H1 (cell line): ENCODE measurements around the gene ZNF320. TPM values are rescaled to one million over a fixed set of nuclear protein-coding genes. Genes with fewer than 3 reads are reported as not detected.

Experiments
- CTCF ChIA-PET: fragments of 300-600 bp; sonication (Branson Sonifier 250); formaldehyde crosslinking; loops from one replicate; lab custom pipeline; 2021; ENCODE audit not compliant: partially characterized antibody; lab: Charles Lee
- POLR2A ChIA-PET: fragments of 300-600 bp; sonication (Branson Sonifier 250); formaldehyde crosslinking; loops from one replicate; lab custom pipeline; 2021; ENCODE audit warnings: inconsistent platforms; ENCODE audit not compliant: partially characterized antibody; lab: Charles Lee
- DNase-seq, 2 experiments: peaks; one replicate each; pipeline versions ENCODE4 v3.0.0 to v3.0.0-alpha.2; 2010 to 2022; ENCODE audit warnings: low spot score in 2 of 2, low read depth in 1 of 2, mixed read lengths in 1 of 2
- FAIRE-seq: peaks from 2 replicates; lab custom pipeline; 2011; peaks lifted over from hg19 to GRCh38; lab: Jason Lieb, UNC
- H2AFZ ChIP-seq: 2 replicates; pipeline ENCODE4 v1.8.1; 2012; ENCODE audit warnings: low read length, inconsistent platforms
- H2AK5ac ChIP-seq: 2 replicates; pipeline ENCODE4 v1.6.1; 2013; ENCODE audit warnings: low read depth, low read length
- H2BK120ac ChIP-seq: replicated peaks from 2 replicates; pipeline ENCODE3; 2013; ENCODE audit warnings: low read depth, low read length, inconsistent platforms
- H2BK12ac ChIP-seq: 2 replicates; pipeline ENCODE4 v1.6.1; 2013; ENCODE audit warnings: low read depth, low read length
- H2BK15ac ChIP-seq: 2 replicates; pipeline ENCODE4 v1.6.1; 2013; ENCODE audit warnings: low read length
- H2BK20ac ChIP-seq: 2 replicates; pipeline ENCODE4 v1.6.1; 2013; ENCODE audit warnings: low read length
- H2BK5ac ChIP-seq: 2 replicates; pipeline ENCODE4 v1.6.1; 2013; ENCODE audit warnings: low read depth, low read length
- H3K14ac ChIP-seq: 2 replicates; pipeline ENCODE4 v1.6.1; 2013; ENCODE audit warnings: inconsistent platforms; ENCODE audit not compliant: insufficient read length
- H3K18ac ChIP-seq: 2 replicates; pipeline ENCODE4 v1.6.1; 2013; ENCODE audit warnings: low read length; ENCODE audit errors: extremely low read depth
- H3K23ac ChIP-seq: 2 replicates; pipeline ENCODE4 v1.6.1; 2013; ENCODE audit warnings: inconsistent platforms; ENCODE audit not compliant: insufficient read length
- H3K23me2 ChIP-seq: 2 replicates; pipeline ENCODE4 v1.6.1; 2013; ENCODE audit warnings: low read depth, low read length
- H3K27ac ChIP-seq: 2 replicates; pipeline ENCODE4 v1.6.1; 2011; ENCODE audit warnings: low read depth, low read length, inconsistent platforms
- H3K27me3 ChIP-seq, 4 experiments: replicated peaks in 1 of 4; 1 replicate in 1 of 4; 2 replicates in 3 of 4; pipeline versions ENCODE4 v1.6.1 to v1.8.1; 2011 to 2013; ENCODE audit warnings: low read length in 3 of 4, mild to moderate bottlenecking in 3 of 4, inconsistent platforms in 2 of 4, mixed read lengths in 2 of 4, moderate library complexity in 1 of 4; ENCODE audit not compliant: control insufficient read depth in 3 of 4, insufficient read depth in 3 of 4; ENCODE audit errors: extremely low read depth in 1 of 4
- H3K36me3 ChIP-seq, 4 experiments: 2 replicates each; pipeline versions ENCODE4 v1.6.1 to v1.8.1; 2011 to 2013; ENCODE audit warnings: mild to moderate bottlenecking in 4 of 4, low read length in 3 of 4, moderate library complexity in 2 of 4, control low read depth in 1 of 4, inconsistent platforms in 1 of 4; ENCODE audit not compliant: insufficient read depth in 4 of 4, control insufficient read depth in 2 of 4
- H3K4ac ChIP-seq: replicated peaks from 2 replicates; pipeline ENCODE3; 2013; ENCODE audit warnings: low read length, low read depth, mixed read lengths, inconsistent platforms; ENCODE audit not compliant: insufficient read length
- H3K4me1 ChIP-seq, 4 experiments: replicated peaks in 1 of 4; 1 replicate in 1 of 4; 2 replicates in 3 of 4; pipeline versions ENCODE4 v1.6.1 to v1.8.1; 2011 to 2013; ENCODE audit warnings: low read length in 3 of 4, inconsistent platforms in 2 of 4, mixed read lengths in 1 of 4; ENCODE audit not compliant: insufficient read depth in 4 of 4, control insufficient read depth in 3 of 4
- H3K4me2 ChIP-seq, 2 experiments: 2 replicates each; pipeline versions ENCODE4 v1.6.1 to v1.8.1; 2011 to 2013; ENCODE audit warnings: low read depth in 2 of 2, low read length in 2 of 2, control low read depth in 1 of 2, inconsistent platforms in 1 of 2, mild to moderate bottlenecking in 1 of 2; ENCODE audit not compliant: insufficient read depth in 1 of 2
- H3K4me3 ChIP-seq, 4 experiments: fragments of 200-600, 300-600 bp in 1 of 4; sonication (generic), shearing (Covaris generic), sonication (Bioruptor Twin) in 1 of 4; 2 replicates each; pipeline versions ENCODE4 v1.5.1 to v1.8.1; 2011 to 2016; ENCODE audit warnings: low read length in 4 of 4, low read depth in 3 of 4, control low read depth in 2 of 4, inconsistent platforms in 2 of 4, mild to moderate bottlenecking in 2 of 4, mixed read lengths in 1 of 4, moderate library complexity in 1 of 4; ENCODE audit not compliant: insufficient read depth in 2 of 4; ENCODE audit errors: extremely low read depth in 1 of 4
- H3K56ac ChIP-seq: replicated peaks from 2 replicates; pipeline ENCODE3; 2013; ENCODE audit warnings: low read depth, mild to moderate bottlenecking, mixed read lengths, low read length, inconsistent platforms; ENCODE audit not compliant: insufficient read length
- H3K79me1 ChIP-seq: 2 replicates; pipeline ENCODE4 v1.6.1; 2013; ENCODE audit warnings: low read depth, low read length, control low read depth
- H3K79me2 ChIP-seq, 2 experiments: 2 replicates each; pipeline versions ENCODE4 v1.6.1 to v1.8.1; 2012 to 2013; ENCODE audit warnings: low read length in 2 of 2, mild to moderate bottlenecking in 2 of 2, inconsistent platforms in 1 of 2; ENCODE audit not compliant: insufficient read depth in 2 of 2, control insufficient read depth in 1 of 2
- H3K9ac ChIP-seq, 4 experiments: replicated peaks in 1 of 4; 1 replicate in 1 of 4; 2 replicates in 3 of 4; pipeline versions ENCODE4 v1.6.1 to v1.8.1; 2011 to 2013; ENCODE audit warnings: low read depth in 3 of 4, low read length in 3 of 4, control low read depth in 2 of 4, mild to moderate bottlenecking in 2 of 4, moderate library complexity in 2 of 4, inconsistent platforms in 1 of 4; ENCODE audit errors: extremely low read depth in 1 of 4
- H3K9me3 ChIP-seq, 2 experiments: 2 replicates each; pipeline versions ENCODE4 v1.6.1 to v1.8.1; 2012 to 2013; ENCODE audit warnings: mild to moderate bottlenecking in 2 of 2, moderate library complexity in 2 of 2, control low read depth in 1 of 2, inconsistent platforms in 1 of 2, low read depth in 1 of 2, low read length in 1 of 2, mixed read lengths in 1 of 2; ENCODE audit not compliant: insufficient read depth in 2 of 2
- H4K20me1 ChIP-seq, 2 experiments: replicated peaks in 1 of 2; 2 replicates each; pipeline versions ENCODE3 to v1.8.1; 2011 to 2013; ENCODE audit warnings: inconsistent platforms in 2 of 2, low read length in 2 of 2, mild to moderate bottlenecking in 1 of 2; ENCODE audit not compliant: insufficient read depth in 2 of 2, control insufficient read depth in 1 of 2
- H4K5ac ChIP-seq: 2 replicates; pipeline ENCODE4 v1.6.1; 2013; ENCODE audit warnings: low read length, low read depth, mixed read lengths, inconsistent platforms; ENCODE audit not compliant: insufficient read length
- H4K8ac ChIP-seq: 2 replicates; pipeline ENCODE4 v1.8.0; 2013; ENCODE audit warnings: mild to moderate bottlenecking, moderate library complexity, low read length, inconsistent platforms; ENCODE audit not compliant: insufficient read depth; ENCODE audit errors: extremely low read depth
- H4K91ac ChIP-seq: replicated peaks from 2 replicates; pipeline ENCODE3; 2013; ENCODE audit warnings: low read length, mixed read lengths, inconsistent platforms; ENCODE audit not compliant: insufficient read length
- WGBS, 2 experiments: shearing (Covaris generic) in 1 of 2; methylation state at CpG; one replicate each; pipeline versions ENCODE4 v1.1.6 to v1.1.7; 2013 to 2015; ENCODE audit warnings: low lambda C conversion rate in 2 of 2, mixed read lengths in 2 of 2, inconsistent platforms in 1 of 2, low coverage in 1 of 2, missing lambda C conversion rate in 1 of 2; ENCODE audit not compliant: insufficient replicate concordance in 2 of 2, insufficient coverage in 1 of 2, insufficient read length in 1 of 2; ENCODE audit errors: extremely low coverage in 1 of 2, missing lambda C conversion rate in 1 of 2; 5-methylcytosine and 5-hydroxymethylcytosine counted together
- long read RNA-seq, 2 experiments: library from RNA in 1 of 2; library from capped mRNA in 1 of 2; stranded (forward); transcript quantifications; one replicate each; pipeline ENCODE4 v2.0.0, GENCODE V29; 2021; ENCODE audit warnings: inconsistent platforms in 1 of 2
- polyA minus RNA-seq, 3 experiments: library from RNA; depleted of rRNA, polyadenylated mRNA; stranded (reverse); fragments of >200 nt; gene quantifications; 1 replicate in 2 of 3; 2 replicates in 1 of 3; pipeline ENCODE4 v1.2.3, GENCODE V29; 2011
- polyA plus RNA-seq, 7 experiments: library from polyadenylated mRNA; depleted of rRNA in 3 of 7; stranded (reverse) in 5 of 7; unstranded in 2 of 7; fragments of >200 nt in 5 of 7; fragments of 200-250 nt in 2 of 7; gene quantifications; 1 replicate in 5 of 7; 2 replicates in 1 of 7; 4 replicates in 1 of 7; pipeline versions ENCODE4 v1.2.1 to v1.2.3, GENCODE V29; 2011 to 2013; ENCODE audit warnings: missing spikeins in 2 of 7, mixed read lengths in 2 of 7
- total RNA-seq: library from RNA; stranded (reverse); fragmentation: NEBNext Ultra II Directional; extraction: Animal tissue kit (Norgen Biotek cat#: 25700); gene quantifications from 2 replicates; pipeline ENCODE4 v1.2.1, GENCODE V29; 2021

Gene ZNF320
- total RNA-seq (22.7 and 26.8 TPM in 2 replicates), polyA plus RNA-seq (2011; rRNA removed) (20.6 and 20.8 TPM in 2 replicates), polyA minus RNA-seq (2011; rRNA and poly(A)+ RNA removed) (36.3 and 36.4 TPM in 2 replicates)
- polyA plus RNA-seq (2011; cell fraction: cytosol; rRNA removed), result 21.2 TPM
- polyA plus RNA-seq (2011; cell fraction: nucleus; rRNA removed), result 22.2 TPM
- 14.0 to 23.4 TPM (median 14.2 TPM) in 4 replicates for polyA plus RNA-seq (2012, experiment 1 of 2)
- polyA plus RNA-seq (2012, experiment 2 of 2), result 2.8 TPM
- polyA plus RNA-seq (2013, experiment 1 of 2), result 9.8 TPM
- polyA plus RNA-seq (2013, experiment 2 of 2), result 10.3 TPM
- polyA minus RNA-seq (2011; cell fraction: cytosol; rRNA and poly(A)+ RNA removed), result 21.6 TPM
- 27.0 TPM for polyA minus RNA-seq (2011; cell fraction: nucleus; rRNA and poly(A)+ RNA removed)
- long read RNA-seq, experiment 1, partial matches to known transcripts, result 0 of 7 reads
- long read RNA-seq, experiment 1, other reads (novel, unspliced or antisense), result 7 of 7 reads
- long read RNA-seq, experiment 2, partial matches to known transcripts, result 1 of 6 reads
- long read RNA-seq, experiment 2, other reads (novel, unspliced or antisense), result 5 of 6 reads

DNA sequence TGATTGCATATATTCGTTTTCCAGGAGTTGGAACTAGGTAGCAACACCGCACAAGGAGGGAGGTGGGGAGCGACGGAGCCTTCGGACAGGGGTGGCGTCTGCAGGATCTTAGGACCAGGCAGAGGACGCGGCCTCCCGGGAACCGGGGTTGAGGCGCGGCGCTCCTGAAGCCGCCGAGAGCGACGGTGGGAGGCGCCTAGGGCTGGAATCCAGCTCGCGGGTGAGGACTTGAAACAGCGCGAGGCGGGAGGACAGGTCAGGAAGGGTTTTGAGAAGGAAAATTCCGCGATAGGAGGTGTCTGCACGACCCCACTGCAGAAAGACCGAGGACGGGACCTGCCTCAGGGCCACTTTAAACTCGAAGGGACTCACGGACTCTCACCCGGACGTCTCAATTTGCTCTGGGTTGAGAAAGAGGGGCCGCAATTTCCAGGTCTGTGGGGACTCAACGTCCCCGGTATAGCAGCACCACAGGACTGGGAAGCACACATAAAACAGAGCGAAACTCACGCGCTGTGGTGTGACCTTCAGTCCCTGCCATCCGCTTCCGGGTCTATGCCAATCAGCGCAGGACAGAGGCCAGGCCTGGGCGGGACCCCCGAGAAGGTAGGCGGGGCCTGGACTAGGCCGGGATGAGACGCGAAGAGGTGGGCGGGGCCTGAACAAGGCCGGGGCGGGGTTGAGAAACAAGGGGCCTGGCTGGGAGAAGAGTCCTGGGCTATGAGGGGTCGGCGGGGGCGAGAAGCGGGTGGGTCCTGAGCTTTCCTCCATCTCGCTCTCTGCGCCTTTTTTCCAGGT is at the start of gene ZNF320:
TSS of gene ZNF320 (minus strand) at position 498 of the 798 bp plus-strand sequence. CDS start 7,380 bp downstream, outside the sequence.
- Histone ChIP-seq H3K27ac (peak within 1 kb of the TSS; percentile 89), H2AFZ (peak within 1 kb of the TSS; percentile 85), H3K4me1 (peaks cover 3 to 8% (median 5%) of the 10 kb centered on the region in 4 experiments; a peak in 6 of 7 replicates), H3K23ac (no peak within 1 kb of the TSS), H2BK120ac (peak within 1 kb of the TSS; percentile 54), H4K91ac (peak within 1 kb of the TSS; percentile 73), H2AK5ac (no peak within 1 kb of the TSS), H3K9me3 (no peaks in the 10 kb centered on the region), H3K79me1 (peaks cover 8% of the 10 kb centered on the region), H3K23me2 (peaks cover 4% of the 10 kb centered on the region; the same call in 1 of the 2 replicates), H2BK5ac (peak within 1 kb of the TSS; percentile 79), H3K79me2 (peaks cover 3 to 37% of the 10 kb centered on the region in 2 experiments; a peak in 2 of 4 replicates), H2BK15ac (no peak within 1 kb of the TSS), H3K18ac (peak within 1 kb of the TSS; percentile 52), H2BK12ac (peak within 1 kb of the TSS; percentile 21; the same call in 1 of the 2 replicates), H3K9ac (peak within 1 kb of the TSS; percentile 68 to 89 (median 85)), H4K5ac (peak within 1 kb of the TSS; percentile 81), H2BK20ac (no peak within 1 kb of the TSS), H3K4ac (peak within 1 kb of the TSS; percentile 53), H3K56ac (peak within 1 kb of the TSS; percentile 34), H3K4me2 (peak within 1 kb of the TSS; percentile 63 to 79), H3K4me3 (peak within 1 kb of the TSS; percentile 87 to 97 (median 90)), H4K8ac (peak within 1 kb of the TSS; percentile 93; the same call in 1 of the 2 replicates), H4K20me1 (peaks cover 0 to 3% of the 10 kb centered on the region in 2 experiments), H3K14ac (no peak within 1 kb of the TSS), H3K27me3 (no peaks in the 10 kb centered on the region), H3K36me3 (peaks cover 0 to 8% (median 4%) of the 10 kb centered on the region in 4 experiments; a peak in 5 of 8 replicates)
- ChIA-PET POLR2A (interaction anchor here (1.1 to 2.5 kb wide), 7 partner anchors 14 to 97 kb away, joined by 3 to 9 read pairs (median 4); partner anchors contain the start of gene ZNF816), CTCF (interaction anchor here (0.6 to 0.8 kb wide), 2 partner anchors 54 to 66 kb away, joined by 3 to 4 read pairs; partner anchors contain the start of gene ZNF816)
- FAIRE-seq, result peak; percentile 74
- DNase-seq, result peak; percentile 89 to 99
- WGBS, 2 experiments, result 1% methylated on average over 56 of the region's 56 CpGs; no CpG with 5 or more reads in 1 of the 2 experiments
